GM12801 (cell line): ENCODE results near the gene SGF29.
"Not testable (repeated sequence)": the region's sequence is repeated elsewhere in the genome, so short reads cannot be mapped to it uniquely, and the experiment has no call there.

Experiments used
- TF ChIP-seq, protein P1 (sequence below): IDR thresholded peaks from one replicate; pipeline ENCODE4 v1.5.1; 2011; ENCODE audit warnings: control low read depth; ENCODE audit not compliant: insufficient read length; ENCODE audit errors: extremely low read depth

SGF29 gene

GRCh38 chr16:28637765-28638164 is 84.0 kb downstream of the SGF29 start, which contains the start of gene NPIPB8:
TSS of gene NPIPB8 (plus strand) at chr16:28638065. CDS start at chr16:28638361, 296 bp downstream.
- TF ChIP-seq, protein P1, sequence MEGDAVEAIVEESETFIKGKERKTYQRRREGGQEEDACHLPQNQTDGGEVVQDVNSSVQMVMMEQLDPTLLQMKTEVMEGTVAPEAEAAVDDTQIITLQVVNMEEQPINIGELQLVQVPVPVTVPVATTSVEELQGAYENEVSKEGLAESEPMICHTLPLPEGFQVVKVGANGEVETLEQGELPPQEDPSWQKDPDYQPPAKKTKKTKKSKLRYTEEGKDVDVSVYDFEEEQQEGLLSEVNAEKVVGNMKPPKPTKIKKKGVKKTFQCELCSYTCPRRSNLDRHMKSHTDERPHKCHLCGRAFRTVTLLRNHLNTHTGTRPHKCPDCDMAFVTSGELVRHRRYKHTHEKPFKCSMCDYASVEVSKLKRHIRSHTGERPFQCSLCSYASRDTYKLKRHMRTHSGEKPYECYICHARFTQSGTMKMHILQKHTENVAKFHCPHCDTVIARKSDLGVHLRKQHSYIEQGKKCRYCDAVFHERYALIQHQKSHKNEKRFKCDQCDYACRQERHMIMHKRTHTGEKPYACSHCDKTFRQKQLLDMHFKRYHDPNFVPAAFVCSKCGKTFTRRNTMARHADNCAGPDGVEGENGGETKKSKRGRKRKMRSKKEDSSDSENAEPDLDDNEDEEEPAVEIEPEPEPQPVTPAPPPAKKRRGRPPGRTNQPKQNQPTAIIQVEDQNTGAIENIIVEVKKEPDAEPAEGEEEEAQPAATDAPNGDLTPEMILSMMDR: not testable (repeated sequence)
